HG03575 (cell line): Measurements from ENCODE around the gene EPB41L3.

ENCODE experiments used
- ATAC-seq: cut with Tn5 transposase; IDR thresholded peaks from one replicate; pipeline ENCODE4 v1.9.1; 2021; ENCODE audit not compliant: unreplicated experiment, insufficient number of reproducible peaks, low FRiP score; ENCODE audit errors: extremely low read depth

EPB41L3 gene

DNA sequence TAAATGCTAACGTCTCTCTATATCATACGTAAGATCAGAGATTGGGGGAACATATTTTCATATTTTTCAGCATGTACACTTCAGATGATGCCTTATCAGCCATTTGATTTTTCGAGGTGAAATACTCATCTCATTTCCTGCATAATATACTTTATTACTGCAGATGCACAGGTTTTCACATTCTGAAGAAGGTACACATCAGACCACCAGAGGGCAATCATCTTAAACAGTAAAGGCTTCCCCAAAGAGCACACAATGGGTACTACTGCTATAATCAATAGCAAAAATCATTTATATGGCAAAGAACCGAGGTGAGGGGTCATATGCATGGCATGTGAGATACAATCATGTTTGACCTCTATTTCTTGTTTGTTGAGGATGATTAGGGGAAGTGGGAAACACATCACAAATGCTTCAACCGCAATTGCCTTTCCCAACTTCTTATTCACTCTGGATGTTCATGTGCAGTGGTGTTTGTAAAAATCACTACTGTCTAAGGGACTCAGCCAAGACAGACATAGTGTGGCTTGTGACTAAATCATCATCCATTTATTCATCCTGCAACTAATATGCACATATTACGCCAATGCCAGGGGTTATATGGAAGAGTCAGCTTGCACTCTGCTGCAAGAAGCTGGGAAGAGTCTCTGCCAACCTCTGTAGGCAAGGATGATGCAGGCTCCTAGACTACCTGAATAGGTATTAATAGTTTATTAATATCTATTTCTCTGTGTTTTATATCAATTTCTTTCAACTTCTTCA lies 118.7 kb downstream of the EPB41L3 start:
- ATAC-seq = peak; percentile 79

DNA sequence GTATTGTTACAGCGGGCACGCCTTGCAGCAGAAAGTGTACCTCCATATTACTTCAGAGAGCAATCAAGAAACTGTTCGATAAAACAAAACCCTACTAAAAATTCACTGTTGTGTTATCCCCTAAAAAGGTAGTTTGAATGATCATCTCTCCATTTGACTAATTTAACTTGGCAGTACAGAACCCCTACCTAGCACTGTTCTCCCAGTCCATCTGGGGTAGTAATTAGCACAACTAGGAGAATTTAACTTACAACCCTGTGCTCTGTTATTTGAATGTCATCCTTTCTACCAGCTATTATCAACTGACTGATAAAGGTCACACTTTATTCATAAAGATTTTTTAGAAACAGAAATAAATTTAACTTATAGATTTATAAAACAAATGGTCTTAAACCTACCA lies 121.2 kb downstream of the EPB41L3 start:
- ATAC-seq = no peak

DNA sequence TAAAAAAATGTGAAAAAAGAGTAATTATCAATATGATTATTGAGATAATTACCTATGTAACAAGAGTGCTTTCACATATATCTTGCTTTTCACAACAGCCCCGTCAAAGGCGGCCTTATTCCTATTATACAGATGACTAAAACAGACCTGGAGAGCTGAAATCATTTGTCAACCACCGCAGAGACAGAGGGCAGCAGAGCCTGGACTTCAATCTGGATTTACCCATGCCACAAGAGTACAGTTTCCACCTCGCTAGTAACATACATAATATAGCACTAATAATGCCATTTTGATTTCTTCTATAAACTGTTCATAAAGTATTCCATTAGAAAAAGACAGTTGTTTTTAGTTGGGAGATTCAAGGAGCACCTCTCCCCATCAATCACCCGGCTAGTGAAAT lies 121.8 kb downstream of the EPB41L3 start:
- no peak for ATAC-seq

DNA sequence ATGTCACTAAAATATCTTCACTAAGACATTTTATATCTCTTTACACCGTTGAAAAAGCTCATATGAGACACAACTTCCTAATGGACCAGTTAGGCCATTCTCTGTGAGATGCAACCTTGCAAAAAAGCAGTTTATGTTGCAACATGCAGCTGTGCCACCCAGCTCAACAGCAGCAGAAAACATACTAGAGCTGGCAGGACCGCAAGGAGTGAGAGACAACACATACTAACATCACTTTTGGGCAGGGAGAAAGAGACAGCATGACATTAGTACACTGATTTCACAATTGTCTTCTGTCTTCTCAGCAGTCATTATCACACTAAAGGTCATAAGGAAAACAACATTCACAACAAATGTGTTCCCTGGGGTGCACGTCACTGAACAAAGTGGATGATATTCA lies 122.9 kb downstream of the EPB41L3 start:
- ATAC-seq = no peak

DNA sequence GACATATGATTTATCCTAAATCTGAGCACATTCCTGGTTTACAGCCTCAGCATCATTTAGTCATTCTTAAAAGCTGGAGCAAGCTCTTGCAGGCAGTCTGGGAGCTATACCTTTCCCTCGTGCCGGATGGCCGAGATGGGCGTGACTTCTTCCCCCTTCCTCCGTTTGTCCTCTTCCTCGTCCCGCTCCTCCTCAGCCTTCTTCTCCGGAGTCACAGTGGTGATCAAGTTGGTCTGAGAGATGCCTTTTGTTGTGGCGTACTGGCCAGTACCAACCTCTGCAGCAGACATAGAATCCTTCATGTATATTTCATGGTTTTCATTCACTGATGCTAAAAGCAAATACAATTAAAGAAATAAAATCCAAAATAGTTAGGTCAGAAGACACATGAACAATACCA lies 124.2 kb downstream of the EPB41L3 start:
- ATAC-seq = no peak

DNA sequence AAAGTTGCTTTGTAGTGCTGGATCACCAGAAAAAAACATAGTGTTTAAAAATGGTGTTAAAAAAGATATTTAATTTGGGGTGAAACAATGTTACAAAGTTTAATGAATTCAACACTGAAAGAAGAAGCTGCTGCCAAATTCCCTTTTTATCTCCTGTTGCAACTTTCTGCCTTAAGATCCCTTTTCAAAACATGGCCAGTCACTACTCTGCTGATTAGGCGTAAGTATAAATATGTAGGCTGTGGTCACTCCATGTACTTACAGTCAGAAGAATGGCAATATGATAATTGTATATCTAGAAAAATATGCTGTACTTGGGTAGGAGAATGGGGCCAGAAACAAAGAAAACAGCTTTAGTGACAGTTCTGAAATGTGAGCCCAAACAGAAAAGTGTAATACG lies 124.8 kb downstream of the EPB41L3 start:
- no peak for ATAC-seq

DNA sequence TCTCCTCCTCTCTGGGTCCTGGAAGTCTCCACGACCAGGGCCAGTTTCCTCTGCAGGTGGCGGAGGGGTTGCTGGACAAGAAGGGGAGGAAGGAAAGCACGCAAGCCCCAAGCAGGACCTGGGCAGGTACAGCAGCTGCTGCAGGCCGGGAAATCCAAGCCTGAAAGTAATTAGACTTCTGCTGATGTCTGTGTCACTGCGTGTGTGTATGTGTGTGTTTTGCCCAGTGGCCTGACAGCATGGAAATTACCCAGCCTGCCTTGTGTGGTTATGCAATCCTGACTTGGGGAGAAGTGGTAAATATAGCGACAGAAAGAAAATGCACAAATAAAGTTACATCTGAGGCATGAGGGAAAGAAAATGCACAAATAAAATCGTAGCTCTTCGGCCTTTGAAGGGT lies 126.5 kb downstream of the EPB41L3 start:
- ATAC-seq = no peak

DNA sequence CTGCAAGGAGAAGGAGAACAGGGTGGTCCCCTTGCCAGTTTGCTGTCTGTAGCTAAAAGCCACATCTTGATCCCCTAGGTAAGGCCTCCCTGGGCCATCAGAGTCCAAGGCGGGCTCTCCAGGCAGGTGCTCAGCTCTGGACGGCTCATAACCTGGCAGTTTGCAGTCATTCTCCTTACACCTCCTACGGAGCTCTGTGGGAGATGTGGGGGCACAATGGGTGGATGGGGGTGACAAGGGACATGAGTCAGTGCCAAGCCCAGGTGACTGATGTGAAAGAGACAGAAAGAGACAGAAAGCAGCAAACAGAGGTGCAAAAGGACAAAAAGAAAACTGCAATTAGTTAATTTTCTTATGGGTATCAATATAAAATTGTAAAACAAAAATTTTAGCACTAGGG lies 127.7 kb downstream of the EPB41L3 start:
- no peak for ATAC-seq

DNA sequence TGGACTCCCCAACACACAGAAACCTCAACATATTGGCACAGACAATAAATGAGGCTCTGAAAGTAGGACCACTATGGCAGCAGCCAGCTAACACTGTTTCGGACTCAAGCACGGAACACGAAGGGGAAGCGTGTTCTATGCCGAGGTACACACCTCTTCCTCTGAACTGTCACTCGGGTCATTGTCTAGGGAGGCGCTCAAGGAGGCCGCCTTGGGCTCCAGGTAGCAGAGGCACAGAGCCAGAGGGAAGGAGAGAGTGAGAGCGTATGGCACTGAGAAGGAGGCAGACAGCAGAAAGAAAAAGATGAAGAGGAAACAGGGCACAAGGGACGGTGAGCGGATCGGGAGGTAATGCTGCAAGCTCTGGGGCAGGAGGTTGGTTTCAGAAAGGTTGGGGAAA lies 128.1 kb downstream of the EPB41L3 start:
- no peak for ATAC-seq

DNA sequence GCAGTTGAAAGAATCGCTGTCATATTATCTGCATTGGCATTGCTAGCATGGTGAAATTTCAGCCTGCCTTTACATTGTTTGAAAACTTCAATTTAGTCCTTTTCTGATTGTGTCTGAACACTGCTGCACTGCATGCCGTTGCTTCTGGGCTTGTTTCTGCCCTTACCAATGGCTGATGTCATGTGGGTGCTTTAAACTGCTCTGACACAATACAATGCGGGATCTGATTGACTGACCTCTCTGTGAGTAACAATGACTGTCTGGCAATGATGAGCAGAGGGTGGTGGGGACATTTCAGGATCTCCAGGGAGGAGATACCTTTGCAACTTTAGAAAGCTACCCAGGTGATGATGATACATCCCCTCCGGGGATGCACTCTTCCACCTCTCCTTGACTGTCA lies 128.8 kb downstream of the EPB41L3 start:
- ATAC-seq = no peak

DNA sequence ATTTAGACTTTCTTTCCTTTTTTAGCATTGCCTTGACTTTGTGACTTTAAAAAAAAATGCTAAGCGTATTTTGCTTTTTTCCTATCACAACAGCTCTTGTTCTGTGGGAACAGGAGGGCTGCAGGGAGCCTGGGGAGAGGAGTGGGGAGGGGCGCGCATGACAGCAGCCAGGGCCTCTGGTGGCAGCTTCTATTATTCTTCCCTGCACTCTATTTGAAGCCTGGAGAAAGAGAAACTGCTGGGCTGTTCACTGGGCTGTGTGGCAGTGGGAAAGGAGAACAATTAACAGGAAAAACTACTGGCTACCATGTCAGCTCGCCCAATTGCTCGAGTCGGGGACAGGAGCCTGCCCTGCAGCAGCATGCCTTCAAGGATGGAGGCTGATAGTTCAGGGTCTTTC lies 129.3 kb downstream of the EPB41L3 start:
- no peak for ATAC-seq

DNA sequence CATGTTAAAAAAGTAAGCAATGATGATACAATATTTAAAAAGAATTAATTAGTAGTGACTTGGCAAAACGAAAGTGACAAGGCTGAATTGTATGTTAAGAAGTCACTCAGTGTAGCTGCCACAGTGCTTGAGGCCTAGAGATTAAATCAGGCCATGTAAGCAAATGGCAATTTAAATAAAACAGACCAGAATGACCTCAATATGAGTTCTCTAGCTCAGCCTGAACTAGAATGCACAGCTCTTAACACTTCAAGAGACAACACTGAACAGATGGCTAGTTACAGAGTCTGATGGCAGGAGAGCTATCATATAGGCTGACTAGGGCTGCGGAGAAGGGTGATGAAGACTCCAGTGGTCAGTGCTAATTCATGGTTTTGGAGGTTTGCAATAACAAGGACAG lies 130.3 kb downstream of the EPB41L3 start:
- no peak for ATAC-seq

DNA sequence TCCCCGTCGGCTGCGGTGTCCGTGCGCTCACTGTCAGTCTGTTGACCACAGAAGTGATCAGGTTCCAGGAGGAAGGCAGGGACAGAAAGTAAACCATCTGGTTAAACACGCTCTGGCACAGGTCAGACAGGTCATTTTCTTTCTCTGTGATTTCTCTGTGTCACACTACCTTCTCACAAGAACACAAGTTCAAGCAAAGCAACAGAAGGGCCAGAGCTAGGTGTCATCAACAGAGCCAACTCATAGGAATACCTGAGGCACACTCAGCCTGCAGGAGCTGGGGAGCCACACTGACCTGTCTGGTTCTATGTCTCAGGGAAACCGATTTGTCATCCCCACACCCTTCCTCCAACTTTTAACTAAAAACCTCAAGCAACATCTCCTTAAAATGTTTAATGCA lies 133.2 kb downstream of the EPB41L3 start:
- ATAC-seq = no peak

DNA sequence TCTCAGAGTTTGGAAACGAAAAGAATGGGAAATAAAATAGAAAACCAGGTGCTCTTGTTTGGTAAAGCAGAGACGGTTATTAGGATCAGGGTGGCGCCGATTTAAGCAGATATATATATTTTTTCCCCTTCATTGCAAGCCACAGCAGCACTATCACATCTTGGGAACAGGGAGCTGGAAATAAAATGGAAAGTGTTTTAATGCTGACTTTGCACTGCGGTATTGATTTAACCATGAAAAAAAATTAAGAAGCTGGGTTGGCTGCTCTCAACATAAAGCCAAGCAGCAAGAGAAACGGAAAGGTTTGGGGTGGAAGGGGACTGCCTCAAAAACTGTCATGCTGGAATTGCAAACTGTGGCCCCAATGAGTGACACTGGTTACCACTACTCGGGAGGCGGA lies 145.5 kb downstream of the EPB41L3 start:
- ATAC-seq = no peak

DNA sequence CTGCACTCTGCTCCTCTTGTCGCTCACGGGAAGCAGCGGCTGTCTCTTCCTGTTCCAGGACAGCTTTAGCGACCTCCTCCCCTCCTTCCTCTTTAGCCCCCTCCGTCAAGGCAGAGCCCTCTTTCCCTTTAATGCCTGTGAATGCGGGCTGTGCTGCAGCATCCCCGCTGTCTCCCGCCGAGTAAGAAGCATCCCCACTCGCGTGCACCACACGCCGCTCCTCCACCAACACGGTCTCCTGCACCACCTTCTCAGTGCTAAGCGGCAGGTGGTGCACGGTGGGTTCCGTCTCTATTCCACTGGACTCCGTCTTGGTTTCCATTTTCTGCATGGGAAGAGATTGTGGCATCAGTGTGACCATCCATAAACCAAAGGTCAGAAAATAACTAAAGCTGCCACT lies 146.7 kb downstream of the EPB41L3 start:
- no peak for ATAC-seq

DNA sequence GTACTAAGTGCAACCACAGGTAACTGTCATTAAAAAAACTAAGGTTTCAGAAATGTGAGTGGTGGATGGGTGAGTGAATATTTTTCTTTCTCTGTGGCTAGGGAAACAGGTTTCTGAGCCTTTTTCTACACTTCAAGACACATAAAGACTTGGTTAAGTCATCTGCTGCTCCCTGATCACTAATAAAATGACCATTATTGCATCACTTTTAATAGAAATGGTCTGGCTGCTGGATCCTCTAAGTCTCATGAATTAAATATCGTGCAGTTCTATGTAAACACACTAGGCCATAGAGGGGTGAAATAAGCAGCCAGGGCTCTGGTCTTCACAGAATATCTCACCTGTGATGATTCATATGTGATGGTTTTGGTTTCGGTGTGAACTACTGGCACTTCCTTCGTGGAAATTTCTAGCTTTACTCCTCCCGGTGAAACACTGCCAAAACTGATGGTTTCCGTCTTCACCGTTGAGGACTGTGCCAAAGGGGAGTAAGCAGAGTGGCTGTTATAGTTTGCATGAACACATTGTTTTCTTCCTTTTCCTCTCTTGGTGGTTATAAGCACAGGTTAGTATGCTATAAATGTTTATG lies 147.8 kb downstream of the EPB41L3 start:
- ATAC-seq = no peak

DNA sequence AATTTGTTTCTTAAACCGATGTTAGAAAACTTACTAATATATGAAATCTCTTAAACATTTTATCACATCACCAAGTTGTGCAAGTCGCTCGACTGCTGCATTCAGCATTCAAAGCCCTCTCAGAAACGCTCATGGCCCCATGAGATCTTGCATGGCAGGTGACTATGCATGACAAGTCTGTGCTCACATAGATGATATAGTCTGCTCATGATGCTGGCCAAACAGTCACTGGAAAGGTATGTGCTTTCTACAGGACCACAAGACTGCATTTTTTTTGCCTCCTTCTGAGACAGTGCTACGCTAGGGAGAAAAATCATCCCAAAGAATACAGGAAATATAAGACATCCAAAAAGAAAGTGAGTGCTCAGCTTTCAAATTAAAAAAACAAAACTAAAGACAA lies 150.0 kb downstream of the EPB41L3 start:
- no peak for ATAC-seq

DNA sequence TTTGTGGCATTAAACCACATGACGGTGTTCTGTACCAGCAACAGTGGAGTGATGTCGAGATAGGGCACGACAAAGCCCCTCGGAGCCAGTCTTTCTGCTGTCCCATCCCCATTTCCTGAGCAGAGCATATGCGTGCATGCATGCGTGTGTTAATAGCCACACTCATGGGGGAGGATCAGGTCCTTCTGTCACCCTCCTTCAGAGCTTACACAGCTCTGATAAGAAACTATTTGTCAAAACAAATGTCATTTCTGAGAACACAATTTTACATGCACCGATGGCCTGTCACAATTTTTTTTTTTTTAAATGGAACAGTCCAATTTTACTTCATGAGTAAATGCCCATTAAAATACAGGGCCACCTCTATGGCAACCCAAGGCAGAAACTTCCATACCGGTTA lies 152.4 kb downstream of the EPB41L3 start:
- ATAC-seq = no peak

DNA sequence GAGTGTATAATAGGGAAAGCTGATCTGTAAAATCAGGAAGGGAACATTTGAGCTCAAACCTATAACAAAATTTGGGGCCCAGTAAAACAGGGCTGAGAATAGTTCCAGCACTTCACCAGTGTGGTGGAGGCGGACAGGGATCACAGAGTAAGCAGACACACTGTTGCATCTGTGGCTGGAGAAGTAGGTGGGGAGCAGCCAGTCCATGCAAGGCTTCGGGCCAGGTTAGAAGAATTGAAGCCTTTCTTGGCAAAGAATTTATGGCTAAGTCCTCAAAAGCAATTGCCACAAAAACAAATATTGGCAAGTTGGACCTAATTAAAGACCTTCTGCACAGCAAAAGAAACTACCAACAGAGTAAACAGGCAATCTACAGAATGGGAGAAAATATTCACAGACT lies 154.4 kb downstream of the EPB41L3 start:
- no peak for ATAC-seq

DNA sequence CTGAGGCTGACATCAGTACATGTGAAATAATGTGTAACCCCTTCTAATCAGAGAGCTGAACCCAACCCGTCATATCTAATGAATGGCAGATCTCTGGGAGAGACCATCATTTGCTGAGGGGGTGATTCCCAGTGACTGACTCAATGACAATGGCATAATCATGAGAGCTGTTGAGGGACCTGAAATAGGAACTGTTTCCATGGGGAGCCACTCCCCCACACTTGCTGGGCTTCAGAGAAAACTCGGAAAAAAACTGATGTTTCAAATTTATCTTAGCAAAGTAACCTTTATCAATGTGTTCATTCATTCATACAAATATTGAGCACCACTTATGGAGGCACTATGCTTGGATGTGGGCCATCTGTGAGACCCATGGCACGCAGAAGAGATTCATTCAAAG lies 154.9 kb downstream of the EPB41L3 start:
- ATAC-seq = no peak

DNA sequence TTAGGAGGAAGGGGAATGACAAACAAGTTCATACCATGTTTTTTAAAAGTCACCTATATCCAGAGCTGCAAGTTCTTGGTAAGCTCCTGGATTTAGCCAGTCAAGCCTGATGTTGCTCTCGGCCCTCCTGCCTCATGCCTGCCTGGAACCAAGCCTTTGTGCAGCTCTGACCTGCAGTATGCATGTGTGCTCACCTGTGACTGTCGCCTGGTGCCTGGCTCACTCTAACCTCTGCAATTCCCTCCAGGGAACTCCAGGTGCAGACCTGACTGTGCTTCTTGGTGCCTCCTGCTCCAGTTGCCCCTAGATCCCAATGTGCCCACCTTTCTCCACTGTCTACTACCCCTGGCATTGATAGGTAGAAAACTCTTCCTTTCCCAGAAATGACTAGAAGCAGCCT lies 163.2 kb downstream of the EPB41L3 start:
- no peak for ATAC-seq
